GM21526 (cell line): ENCODE results near the gene TP73.

ENCODE experiments used
- ATAC-seq: cut with Tn5 transposase; IDR thresholded peaks from one replicate; pipeline ENCODE4 v1.9.1; 2021; ENCODE audit warnings: moderate library complexity; ENCODE audit not compliant: unreplicated experiment, low FRiP score

The TP73 gene

DNA sequence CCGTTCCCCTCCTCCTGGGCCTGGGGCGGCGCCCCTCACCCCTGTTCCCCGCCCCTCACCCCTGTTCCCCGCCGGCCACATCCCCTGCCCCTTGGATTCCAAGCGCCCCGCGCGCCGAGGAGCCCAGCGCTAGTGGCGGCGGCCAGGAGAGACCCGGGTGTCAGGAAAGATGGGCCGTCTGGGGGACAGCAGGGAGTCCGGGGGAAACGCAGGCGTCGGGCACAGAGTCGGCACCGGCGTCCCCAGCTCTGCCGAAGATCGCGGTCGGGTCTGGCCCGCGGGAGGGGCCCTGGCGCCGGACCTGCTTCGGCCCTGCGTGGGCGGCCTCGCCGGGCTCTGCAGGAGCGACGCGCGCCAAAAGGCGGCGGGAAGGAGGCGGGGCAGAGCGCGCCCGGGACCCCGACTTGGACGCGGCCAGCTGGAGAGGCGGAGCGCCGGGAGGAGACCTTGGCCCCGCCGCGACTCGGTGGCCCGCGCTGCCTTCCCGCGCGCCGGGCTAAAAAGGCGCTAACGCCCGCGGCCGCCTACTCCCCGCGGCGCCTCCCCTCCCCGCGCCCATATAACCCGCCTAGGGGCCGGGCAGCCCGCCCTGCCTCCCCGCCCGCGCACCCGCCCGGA lies at the start of gene TP73:
Gene TP73, plus strand, starts transcription at position 587 of the 618 bp plus-strand sequence. CDS start 29,850 bp downstream, outside the sequence.
- ATAC-seq, result no peak

DNA sequence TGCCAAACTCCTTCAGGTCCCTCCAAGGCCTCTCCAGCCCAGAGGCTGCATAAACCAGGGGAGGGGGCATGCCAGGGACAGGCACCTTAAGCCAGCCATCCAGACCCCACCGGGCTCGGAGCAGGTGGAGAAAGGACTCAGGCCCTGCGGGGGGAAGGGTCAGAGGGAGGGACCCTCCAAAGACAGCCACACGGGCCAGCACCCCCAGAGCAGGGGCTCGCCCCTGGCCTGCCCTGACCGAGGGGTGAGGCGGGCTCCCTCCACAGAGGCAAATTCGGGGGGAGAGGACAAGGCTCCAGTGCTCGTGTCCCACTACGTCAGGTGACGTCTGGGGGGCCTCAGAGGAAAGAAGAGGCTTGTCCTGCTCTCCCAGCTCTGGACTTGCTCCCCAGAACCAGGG lies 49.2 kb upstream of the TP73 start:
- ATAC-seq, result no peak

DNA sequence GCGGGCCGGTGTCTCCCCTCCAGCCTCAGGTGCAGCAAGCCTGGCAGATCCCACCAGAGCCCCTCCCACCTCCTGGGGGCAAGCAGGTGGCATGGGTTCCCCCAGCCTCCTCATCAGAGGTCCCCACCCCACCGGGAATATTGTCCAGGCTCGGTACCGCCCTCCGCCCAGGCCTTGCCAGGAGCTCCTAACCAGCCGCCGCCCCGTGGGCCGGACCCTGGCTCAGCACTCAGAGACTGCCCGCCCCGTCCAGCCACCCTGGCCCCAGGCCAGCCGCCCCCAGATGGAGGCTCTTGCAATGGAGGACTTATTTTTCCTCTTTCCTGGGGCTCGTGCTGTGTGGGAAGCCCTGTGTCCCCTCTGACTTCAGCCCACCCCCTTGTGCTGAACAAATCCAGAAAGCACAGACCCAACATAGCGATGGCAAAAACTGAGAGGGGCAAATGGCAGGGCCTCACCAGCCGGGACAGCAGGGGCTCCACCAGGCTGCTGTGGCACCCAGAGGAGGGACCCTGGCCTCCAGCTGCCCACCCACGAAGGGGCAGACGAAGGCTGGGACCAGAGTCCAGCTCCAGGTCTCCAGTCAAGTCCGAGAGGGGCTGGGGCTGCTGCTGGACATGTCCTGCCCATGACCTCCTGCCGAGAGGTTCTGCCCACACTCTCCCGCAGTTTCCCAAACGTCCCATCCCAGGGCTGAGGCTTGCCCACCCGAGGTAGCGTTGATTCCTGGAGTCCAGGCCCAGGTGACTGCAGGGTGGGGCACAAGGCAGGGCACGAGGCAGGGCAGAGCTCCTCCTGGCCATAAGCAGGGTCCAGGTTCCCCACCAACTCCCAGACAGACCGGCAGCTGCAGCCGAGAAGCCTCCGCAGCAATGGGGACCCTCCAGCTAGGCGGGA lies 48.5 kb upstream of the TP73 start:
- no peak for ATAC-seq

DNA sequence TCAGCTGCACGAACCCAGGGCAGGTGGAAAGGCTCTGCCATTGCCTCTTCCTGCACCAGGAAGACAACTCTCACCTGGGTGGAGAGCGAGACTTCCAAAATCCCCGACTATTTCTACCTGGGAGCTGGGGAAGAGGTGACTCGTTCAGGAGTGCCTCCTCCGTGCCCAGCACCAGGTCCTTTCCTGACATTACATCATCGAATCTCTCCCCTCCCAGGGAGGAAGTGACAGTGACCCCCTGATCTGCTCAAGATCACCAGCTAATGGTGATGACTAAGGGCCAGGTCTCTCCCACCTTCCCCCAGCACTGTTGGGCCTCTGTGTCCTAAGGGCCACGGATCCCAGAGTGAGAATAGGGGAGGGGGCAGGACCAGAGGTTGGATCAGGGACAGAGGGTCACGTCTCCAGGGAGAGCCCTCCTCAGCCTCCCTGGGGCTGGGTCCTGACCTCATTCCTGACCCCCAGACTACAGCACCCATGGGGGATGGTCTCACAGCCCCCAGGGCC lies 47.8 kb upstream of the TP73 start:
- no peak for ATAC-seq

GRCh38 chr1:3604997-3605823 lies 47.1 kb upstream of the TP73 start:
- no peak for ATAC-seq

GRCh38 chr1:3606779-3607702 lies 45.3 kb upstream of the TP73 start:
- ATAC-seq, result no peak

DNA sequence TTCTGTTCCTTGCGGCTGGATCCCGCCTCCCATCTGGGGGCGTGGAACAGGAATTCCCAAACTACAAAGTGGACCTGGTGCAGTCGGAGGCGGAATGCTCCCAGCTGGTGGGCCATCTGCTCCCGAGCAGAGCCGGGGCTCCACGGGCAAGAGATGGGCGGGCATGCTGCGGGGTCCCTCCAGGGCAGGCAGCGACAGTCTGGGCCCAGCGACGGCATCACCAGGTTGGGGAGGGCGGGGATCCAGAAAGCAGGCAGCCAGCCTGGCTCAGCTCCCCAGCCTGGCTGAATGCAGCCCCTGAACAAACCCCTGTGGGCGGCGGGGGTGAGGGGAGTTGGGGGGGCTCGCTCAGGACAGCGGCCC lies 44.6 kb upstream of the TP73 start:
- no peak for ATAC-seq

DNA sequence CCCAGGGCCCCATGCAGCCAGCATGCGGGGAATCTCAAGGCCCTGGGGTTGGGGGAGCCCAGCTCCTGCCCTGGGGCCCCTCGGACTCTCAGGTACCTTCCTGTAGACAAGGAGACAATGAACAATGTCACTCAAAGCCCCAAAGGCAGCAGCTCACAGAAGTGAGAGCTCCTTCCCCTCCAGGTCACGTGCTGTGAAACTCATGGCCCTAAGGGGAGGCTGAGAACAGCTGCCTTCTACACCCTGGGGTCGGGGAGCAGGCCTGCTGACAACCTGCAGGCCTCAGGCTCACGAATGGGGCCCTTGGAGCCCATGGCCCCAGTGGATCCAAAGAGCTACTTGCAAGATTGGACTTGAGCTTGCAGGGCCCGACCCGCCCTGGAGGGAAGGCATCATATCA lies 44.2 kb upstream of the TP73 start:
- no peak for ATAC-seq

- ATAC-seq, result no peak
These were observed 43.1 kb upstream of the TP73 start for GRCh38 chr1:3609016-3609768.

- ATAC-seq, result no peak
These were observed 42.4 kb upstream of the TP73 start for GRCh38 chr1:3609769-3610526.

DNA sequence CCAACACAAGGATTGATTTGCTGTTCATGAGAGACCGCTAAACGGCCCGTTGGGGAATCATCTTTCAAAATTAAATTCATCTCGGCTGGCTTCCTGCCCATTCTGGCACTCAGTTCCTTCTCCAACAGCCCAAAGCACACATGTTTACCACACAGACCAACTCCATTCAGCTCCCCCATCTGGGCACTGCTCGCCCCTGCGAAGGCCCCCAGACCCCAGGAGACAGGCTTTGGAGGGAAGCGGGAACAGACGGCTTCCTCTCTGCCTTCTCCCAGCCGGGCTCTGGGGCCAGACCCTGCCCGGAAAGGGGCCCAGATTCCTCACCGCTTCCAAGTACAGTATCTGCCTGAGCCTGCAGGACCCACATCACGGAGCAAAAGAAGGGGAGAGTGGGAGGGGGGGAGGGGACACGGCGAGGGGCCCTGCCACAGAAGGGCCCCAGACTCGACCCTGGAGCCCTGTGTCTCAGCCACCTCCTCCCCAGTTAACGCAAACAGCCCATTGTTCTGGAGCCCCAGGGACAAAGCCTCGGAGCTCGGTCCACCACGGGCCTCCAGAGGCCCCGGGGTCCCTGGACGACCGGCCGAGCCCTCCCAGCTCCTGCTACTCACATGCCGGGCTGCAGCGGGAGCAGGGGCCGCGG lies 41.7 kb upstream of the TP73 start:
- ATAC-seq, result no peak

DNA sequence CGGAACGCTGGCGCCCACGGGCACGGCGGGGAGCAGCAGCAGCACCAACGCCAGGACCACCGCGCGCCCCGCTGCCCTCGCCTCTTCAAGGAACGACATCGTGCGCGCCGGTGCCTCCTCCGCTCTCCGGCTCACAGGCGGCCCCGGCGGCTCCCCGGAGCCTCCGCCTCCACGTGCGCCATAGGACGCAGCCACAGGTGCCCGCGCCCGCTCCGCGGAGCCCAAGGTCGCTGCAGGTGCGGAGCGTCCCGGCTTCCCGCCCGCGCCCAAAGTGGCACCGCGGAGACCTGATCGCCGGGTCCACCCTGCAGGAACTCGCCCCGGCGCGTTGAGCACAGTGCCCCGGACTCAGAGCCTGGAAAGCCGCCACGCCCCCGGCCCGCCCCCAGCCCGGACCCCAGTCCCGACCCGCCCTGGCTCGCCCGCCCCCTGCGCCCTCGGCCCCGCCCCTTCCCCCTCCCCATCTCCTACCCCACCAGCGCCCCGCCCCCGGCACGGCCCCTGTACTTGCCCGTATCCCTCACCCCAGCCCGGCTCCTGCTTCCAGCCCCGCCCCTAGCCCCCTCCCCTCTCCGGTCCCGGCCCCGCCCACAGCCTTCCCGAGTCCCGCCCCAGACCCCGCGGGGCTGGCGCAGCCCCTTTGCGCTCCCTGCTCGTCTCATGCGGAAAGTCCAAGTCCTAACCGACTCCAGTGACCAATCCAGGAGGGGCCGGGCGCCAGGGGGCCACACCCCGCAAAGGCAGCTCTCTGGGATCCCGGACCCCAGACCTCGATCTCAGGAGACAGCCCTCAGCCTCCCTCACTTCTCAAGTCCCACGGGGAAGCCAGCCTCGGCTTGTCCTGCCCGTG lies 40.9 kb upstream of the TP73 start, which contains the start of gene MEGF6:
Gene MEGF6, minus strand, starts transcription at position 339 of the 850 bp plus-strand sequence. Its CDS starts 240 bp downstream, at position 99.
- no peak for ATAC-seq

- no peak for ATAC-seq
These were observed 40.2 kb upstream of the TP73 start for GRCh38 chr1:3612123-3612522.

GRCh38 chr1:3614755-3615742 lies 37.3 kb upstream of the TP73 start:
- ATAC-seq, result no peak

DNA sequence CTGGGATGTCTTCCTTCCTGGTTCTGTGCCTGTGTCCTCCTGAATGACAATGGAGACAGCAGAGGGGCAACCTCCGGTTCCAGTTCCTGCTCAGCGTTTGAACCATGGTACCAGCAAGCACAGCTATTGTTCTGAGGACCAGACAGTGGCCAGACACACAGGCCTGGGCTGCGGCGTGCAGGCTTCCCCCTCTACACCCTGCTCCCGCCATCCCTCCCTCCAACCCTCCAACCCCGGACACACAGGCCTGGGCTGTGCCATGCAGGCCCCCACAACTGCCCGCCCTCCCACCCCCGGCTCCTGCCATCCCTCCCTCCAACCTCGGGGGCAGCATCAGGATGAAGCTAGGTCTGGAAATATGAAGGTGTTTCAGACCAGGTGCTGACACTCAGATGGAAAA lies 35.5 kb upstream of the TP73 start:
- no peak for ATAC-seq

DNA sequence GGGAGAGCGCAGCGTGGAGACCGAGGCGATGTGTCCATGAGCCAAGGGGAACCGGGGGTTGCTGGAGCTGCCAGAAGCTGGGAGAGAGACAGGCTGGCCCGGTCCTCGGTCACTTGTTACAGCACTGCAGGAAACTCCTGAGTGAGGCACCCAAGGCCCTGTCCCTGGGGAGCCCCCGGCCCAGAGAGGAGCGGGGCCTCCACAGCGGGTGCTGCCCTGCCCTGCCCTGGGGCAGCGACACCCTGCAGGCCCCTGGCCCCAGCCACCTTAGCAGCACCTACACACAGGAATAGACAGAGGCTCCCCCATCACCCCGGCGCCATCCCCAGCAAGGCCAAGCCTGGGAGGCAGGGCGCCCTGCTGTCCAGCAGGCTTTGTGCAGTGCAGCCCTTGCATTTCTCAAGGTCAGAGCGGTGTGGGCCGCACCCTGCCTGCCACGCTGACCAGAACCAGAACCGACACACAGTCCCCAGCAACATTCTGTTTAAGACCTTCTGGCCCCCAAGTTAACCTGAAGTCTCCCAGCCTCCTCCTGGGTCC lies 34.4 kb upstream of the TP73 start:
- no peak for ATAC-seq
